ENCODE results near the gene PNCK.

PNCK gene

DNA sequence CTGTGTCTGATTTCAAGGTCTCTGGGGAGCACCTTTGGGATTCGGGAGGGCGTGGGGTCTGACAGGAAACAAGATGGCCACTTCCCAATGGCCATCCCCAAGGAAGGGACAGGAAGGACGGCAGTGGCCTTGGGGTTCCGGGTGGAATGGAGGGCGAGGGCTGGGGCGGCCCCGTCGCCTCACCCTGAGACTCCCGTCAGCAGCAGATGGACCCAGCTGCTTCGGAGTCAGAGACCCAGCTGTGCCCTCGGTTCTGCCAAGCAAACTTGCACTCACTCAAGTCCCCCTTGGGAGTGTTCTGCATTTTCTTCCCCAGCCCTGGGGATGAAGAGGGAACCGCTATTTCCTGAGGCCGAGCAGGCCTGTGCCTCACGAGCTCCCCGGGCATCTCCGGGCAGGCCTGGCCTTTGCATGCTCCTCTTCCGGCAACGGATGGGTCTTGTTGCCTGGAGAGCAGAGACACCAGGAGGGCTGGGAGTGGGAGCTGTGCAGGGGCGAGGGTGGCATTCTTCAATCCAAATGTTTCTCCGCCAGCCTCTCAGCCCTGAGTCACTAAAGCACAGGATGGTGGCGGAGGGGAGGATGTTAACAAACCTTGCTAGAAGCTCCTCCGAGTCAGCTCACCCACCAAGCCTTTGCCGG lies 33.4 kb downstream of the PNCK start:
- DNase-seq: no peak

DNA sequence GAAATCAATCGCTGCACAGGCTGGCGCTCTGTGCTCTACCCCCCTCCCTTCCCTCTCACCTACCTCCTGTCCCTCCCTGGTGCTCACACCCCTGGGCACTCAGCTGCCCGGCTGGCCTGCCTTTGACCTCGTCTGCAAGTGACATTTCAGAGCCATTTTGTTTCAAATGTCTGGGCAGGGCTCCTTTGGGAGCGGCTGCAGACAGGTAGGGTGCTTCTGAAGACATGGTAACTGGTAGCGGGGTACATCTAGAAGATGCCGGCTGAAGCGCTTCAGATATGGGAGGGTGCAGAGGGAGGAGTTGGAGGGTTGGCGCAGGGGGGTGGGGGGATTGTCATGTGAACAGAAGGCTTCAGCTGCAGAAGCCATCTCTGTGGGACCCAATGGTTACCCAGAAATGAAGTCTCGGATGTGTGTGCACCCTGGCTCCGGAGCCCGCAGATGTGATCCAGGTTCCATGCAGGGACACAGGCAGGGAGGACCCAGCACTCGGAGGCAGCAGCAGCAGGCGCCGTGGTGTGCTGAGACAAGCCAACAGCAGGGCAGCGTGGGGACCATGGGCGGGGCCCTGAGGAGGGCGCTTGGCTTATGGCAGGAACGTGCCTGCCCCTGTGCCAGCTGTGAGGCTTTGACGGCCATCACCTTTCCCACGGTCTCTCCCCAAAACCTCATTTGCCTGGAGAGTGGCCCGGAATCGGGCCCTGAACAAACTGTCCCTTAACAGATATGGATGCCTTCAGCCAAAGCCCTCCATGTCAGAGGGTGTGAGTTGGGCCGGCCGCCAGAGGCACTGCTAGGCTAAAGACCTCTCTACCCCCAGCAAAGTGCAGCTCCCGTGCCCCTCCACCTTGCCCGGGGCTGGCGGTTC lies 34.2 kb downstream of the PNCK start:
- no peak for DNase-seq

DNA sequence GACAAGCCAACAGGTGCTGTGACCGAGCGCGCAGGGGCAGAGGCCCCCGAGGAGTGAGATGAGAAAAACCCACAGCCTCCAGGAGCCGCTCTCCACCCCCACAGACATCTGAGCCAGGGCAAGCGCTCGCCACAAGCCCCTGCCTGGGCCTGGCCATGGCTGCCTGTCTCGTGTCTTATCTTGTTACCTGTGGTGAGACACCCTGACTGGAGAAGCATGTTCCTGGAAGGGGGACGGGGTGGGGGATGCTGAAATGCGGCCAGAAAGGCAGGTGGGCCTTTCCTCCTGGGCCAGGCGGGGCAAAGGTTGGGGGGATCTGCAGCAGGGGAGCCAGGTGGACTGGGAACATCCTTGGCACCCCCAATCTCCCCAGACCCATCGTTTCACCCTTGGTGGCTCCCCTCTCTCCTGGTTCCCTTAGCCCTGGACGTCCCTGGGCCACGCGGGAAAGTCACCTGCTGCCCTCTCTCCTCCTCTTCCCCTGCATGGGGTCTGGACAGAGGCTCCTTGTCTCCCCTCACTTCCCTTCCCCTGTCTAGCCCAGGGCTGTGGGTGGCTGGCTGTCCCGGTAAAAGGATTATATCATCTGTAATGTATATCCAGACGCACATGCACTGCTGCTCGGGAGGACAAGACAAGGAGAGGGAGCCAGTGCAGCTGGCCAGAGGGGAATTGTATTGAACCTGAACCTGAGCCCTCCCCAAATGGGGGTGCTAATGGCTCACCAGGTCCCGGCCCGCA lies 35.0 kb downstream of the PNCK start:
- no peak for DNase-seq

DNA sequence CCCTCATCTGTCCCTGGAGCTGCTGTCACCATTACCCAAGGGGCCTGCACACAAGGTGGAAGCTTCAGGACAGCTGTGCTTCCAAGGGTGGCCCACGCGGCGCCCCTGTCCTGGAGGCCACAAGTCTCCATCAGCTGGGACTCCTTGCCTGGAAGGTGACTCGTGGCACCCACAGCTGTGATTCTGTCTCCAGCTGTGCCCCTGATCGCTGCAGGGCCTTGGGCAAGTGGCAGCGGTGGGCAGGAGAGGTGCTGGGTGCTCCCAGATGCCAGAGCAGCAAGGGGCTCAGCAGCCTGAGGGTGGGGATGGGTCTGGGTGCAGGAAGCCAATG lies 35.6 kb downstream of the PNCK start:
- DNase-seq: no peak

DNA sequence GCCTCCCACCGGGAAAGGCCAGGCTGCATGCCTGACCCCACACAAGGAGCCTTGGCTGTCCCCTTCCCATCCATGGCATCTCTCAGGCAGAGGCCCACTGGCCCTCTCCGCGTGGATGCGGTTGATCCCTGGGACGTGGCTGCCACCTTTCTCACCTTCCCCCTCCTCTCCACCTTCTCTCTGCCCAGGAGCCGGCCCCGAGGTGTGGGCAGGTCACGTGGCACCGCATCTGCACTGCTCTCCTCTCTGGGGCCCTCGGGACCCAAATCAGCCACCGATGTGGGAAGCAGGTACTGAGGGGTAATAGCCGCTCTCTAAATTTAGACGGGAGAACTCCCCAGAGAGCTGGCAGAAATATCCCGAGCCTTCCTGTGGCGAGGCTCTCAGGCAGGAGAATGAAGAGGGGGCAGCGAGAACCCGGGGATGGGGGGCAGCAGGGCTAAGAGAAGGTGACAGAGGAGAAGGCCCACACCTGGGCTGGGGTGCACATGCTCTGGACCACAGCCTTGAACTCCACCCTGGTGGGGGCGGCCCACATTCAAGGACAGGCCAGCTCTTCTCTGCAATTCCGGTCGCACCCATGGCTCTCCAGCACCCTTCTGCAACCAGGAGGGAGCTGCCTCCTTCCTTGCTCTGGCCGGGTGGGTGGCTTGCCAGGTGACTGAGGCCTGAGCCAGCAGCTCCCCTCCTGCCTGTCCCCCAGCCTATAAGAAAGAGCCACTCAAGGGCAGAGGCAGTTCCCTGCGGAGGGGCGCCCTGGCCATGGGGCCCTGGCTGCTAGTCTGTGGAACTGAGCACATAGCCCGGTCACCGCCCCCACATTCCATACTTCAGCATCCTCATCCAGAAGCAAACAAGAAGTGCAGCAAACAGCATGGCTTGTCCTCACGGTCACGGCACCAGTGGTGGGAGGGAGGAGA lies 36.2 kb downstream of the PNCK start:
- no peak for DNase-seq

DNA sequence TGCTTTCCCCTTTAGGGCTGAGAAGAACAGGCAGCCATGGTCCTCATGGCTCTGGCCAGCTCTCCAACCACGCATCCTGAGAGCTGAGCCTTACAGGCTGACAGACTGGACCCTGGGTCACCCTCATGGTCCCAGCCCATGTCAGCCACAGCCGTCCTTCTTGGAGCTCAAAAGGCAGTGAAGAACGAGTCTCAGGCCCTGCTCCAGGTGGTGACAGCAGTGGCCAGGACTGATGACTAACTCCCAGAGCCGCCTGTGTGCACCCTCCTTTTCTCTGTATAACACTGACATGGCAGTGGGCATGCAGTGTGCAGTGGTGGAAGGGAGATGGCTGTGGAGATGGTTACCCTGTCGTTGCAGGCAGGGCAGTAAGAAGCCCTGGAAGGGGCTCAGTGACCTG lies 36.9 kb downstream of the PNCK start:
- no peak for DNase-seq

DNA sequence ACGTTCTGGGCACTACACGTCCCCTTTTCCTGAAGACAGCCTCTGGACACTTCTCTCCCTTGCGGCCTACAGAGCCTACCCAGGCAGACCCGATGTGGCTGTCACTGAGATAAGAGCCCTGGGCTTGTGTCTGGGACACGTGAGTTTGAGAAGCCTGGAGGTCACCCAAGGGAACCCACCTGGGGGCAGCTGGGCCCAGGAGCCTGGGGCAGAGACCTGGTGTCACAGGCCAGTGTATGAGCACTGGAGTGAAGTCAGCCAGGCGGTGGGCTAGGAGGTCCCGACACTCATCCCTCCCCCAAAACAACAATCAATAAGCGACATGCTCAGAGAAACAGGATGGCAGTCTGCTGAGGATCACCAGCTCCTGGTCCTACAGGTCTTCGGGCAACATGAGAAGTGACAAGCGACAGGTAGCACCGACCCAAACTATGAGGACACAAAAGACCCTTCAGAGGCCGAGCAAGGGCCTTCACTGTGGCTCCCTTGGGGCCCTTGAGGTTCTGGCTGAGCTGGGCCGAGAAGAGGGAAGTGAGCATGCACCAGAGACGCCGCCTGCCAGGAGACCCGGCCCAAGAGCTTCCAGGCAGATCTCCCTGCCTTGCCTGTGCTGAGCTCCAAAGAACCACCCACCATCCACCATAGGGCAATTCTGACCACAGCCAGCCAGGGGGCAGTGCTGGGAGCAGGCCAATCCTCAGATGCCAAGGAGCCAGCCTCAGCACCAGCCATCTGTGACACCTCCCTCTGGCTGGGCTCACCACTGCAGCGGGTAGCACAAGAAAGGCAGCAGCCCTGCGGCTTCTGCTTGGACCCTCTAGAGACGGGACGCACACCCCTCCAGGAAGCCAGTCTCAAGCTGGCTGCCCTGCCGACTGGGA lies 37.6 kb downstream of the PNCK start:
- DNase-seq: no peak

DNA sequence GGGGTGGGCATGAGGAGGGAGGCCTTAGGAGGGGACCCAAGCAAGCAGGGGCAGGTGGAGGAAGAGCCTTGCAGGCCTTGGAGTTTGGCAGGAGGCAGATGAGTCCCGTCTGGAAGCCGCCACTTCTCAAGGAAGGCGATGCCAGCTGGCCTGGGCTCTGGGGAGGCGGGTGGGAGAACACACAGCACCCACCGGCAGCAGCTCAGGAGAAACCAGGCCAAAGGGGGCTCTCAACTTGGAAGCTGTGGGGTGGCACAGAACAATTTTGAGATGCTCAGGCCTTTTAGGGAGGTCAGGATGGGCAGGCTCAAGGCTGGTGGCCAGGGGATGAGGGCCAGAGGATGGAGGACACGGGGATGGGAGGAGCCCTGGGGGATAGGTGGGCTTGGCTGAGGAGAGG lies 38.2 kb downstream of the PNCK start:
- no peak for DNase-seq

DNA sequence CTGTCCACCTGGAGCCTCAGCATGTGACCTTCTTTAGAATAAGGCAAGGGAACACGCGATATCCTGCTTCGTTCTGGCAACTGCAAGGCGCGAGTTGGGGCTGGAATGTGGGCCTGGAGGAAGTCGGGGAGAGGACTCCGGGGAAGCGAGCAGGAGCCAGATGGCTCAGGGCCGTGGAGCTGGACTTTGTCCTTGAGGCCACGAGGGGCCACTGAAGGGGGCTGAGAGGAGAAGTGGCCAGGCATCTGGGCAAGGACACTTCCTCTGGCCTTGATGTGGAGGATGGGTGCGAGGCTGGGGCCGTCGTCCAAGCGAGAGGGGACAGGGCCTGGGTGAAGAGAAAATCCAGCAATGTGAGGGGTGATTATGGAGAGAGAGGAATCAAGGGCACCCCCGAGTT lies 38.8 kb downstream of the PNCK start:
- no peak for DNase-seq

DNA sequence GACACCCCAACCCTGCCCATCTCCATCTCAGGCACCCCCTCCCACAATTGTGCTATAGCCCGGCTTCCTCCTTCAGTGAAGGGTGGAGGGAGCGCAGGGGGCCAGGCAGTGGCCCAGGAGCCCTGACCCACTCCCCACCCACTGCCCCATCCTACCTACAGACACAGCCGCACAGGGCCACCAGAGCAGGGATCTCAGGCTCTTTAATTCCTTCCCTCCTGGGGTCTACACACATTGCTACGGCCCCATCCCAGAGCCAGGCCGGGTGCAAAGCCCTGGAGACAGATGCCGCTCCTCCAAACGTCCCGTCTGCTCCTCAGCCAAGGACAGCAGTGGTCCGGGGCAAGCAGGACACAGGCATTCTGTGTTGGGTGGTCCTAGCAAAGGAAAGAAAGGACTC lies 39.4 kb downstream of the PNCK start:
- DNase-seq: no peak

DNA sequence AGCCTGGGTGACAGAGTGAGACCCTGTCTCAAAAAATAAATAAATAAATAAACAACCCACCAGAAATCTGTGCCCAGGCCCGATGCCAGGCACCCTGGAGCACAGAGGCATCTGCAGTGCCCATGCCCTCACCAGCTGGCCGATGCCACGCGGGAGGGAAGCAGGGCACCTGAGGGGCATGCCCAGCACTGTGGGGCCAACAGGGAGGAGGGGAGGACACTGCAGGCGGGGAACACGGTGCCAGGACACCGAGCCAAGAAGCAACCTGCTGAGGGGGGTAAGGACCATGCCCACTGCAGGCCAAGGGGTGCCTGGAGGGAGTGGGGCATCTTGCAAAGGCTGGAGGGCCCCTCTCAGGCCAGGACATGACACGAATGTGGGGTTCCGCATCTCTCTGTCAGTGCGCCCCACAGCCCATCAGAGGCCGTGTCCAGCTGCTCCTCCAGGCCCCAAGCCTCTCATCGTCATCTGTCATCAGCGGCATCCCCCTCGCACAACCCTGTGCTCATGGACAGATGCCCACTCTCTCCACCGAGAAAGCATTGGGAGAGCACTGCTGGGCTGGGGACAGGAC lies 39.9 kb downstream of the PNCK start:
- no peak for DNase-seq

DNA sequence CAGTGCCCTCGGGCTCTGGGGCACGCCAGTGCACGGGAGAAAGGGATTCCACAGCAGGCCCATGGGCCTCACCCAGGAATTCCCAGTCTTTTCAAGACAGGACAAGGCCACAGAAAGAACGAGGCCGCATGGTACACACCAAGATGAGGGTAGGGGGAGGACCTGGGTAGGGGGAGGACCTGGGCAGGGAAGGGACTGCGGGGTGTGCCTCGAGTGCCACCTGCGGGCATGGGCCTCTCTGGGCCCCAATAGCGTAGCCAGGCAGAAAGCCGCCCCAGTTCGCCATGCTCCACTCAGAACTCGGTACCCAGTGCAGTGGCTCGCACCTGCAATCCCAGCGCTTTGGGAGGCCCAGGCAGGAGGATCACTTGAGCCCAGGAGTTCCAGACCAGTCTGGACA lies 40.6 kb downstream of the PNCK start:
- DNase-seq: no peak

DNA sequence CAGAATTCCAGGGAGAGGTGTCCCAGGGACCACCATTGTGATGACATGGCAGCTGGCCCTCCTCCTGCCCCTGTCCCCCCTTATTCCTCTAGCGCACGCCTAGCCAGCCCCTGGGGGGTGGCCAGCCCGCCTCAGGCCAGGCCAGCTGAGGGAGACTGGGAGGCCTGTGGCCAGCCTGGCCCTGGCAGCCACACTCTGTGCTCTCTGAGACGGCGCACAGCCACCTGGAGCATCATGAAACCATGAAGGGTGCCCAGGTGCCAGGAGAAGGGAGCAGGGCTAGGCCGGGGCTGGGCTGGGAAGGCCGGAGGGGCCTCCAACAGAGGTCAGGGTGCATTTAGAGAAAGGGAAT lies 41.0 kb downstream of the PNCK start:
- DNase-seq: no peak

DNA sequence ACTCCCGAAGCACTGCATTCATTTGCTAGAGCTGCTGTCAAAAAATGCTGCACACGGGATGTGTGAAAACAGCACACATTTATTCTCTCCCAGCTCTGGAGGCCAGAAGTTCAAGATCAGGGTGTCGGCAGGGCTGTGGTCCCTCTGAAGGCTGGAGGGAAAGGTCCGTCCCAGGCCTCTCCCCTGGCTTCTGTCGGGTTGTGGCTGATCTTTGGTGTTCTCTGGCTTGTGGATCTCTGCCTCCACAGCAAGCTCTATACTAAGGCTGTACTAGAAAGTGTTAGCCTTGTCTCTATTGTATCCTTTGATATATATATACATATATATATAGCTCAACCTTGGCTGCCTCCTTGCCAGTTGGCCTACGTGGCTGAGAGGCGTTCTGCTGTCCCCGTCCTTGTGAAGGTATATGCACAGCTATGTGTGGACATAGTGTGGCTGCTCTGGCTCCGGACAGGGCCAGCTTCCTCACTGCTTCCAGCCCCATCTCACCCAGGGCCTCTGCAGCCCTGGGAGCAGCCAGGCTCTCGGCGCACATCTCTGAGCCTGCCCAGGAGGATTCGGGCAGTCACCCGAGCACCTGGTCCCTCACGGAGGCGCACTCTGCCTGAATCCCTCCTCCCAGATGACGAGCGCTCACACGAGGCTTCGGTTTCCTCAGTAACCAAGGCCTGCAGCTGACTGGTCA lies 41.6 kb downstream of the PNCK start:
- no peak for DNase-seq

DNA sequence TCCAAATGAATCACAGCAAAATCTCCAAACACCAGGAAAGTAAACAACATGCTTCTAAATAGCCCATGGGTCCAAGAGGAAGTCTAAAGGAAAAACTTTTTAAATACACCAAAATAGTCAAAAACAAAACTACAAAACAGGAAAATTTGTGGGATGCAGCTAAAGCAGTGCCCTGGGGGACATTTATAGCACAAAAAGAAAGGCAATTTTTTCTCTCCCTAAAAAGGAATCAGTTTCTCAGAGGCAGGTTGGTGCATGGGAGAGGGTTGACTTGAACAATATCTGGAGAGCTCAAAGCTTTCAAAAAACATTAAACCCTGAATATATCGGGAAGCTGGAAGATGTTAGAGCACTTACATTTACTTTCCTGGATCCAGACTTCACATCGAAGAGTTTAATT lies 42.3 kb downstream of the PNCK start:
- no peak for DNase-seq

DNA sequence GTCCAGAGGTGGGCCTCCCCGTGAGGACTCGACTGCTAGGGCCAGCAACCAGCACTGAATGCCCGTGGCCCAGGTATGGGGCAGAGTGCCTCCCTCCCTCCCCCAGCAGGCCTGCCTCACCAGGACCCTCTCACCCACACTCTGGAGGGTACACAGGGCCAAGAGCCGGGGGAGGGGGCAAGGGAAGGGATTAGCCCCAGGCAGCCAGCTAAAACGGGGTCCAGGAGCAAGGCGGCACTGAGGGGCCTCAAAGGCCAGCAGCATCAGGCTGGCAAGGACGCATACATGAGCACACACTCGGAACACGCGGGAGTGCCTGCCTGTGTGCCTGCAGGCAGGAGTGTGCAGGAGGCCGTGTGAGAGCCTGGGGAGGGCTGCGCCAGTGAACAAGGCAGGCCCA lies 44.9 kb downstream of the PNCK start:
- DNase-seq: no peak

DNA sequence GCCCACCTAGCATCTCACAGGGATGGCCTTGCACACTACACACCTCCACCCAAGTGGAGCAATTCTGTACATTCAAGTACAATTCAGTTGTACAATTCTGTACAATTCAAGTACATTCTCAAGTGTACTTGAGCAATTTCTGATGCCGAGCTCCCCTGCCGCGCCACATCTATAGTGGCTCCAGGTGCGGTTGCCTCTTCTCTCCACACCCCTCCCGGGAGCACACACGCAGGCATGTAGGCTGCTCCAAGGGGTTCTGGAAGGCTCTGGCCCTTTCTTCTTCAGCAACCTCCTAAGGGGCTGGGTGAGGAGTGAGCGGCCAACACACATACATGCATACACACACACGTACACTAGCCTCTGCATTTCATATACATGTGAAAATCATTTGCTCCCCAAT lies 45.5 kb downstream of the PNCK start:
- DNase-seq: no peak

DNA sequence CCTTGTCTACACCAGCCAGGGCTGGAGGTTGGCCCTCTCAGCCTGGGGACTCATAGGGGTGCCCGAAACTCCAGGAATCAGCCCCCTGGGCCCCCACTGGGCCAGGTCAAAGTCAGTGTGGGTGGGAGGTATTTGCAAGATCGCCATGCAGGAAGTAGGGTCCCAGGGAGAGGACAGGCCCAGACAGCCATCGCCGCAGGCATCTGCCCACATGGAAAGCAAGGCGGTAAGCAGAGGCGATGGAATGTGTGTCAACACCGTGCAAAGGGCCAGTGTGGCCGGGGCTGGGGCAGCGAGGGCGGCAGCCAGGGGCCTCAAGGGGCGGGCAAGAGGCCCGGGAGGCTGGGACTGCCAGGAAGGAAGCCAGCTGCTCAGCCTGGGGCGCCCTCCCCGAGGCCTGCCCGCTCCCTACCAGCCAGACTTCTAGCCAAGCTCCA lies 45.9 kb downstream of the PNCK start:
- no peak for DNase-seq

DNA sequence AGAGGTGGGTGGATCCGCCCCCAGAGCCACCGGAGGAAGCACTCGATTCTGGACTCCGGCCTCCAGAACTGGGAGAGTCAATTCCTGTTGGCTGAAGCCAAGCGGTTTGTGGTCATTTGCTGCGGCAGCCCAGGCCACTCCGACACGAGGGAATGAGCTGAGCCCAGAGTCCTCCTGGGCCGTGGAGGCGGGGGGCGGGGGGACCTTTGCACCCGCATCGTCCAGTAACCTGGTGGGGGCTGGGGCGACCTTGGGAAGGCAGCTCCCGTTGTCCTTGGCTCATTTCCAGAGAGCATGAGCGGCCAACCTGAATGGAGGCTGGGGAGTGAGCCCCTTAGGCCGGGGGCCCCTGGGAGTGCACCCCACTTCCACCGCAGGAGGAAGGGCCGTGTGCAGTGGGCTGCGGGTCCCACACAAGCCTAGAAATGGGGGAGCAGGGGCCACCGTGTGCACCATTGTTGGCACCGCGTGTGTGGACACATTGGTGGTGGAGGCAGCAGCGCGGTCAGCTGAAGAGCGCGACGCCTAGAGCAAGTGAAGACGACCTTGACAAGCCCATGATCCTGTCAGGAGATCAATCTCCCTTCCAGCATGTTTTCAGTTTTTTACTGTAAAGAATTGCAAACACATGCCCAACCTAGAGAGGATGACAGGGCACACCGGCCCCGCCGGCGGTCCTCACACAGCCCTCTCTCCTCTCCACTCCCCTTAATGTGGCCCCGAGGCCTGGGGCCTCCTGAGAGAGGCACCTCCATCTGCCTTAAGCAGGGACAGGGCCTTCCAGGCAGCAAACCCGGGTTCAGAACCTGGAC lies 46.5 kb downstream of the PNCK start:
- DNase-seq: no peak

DNA sequence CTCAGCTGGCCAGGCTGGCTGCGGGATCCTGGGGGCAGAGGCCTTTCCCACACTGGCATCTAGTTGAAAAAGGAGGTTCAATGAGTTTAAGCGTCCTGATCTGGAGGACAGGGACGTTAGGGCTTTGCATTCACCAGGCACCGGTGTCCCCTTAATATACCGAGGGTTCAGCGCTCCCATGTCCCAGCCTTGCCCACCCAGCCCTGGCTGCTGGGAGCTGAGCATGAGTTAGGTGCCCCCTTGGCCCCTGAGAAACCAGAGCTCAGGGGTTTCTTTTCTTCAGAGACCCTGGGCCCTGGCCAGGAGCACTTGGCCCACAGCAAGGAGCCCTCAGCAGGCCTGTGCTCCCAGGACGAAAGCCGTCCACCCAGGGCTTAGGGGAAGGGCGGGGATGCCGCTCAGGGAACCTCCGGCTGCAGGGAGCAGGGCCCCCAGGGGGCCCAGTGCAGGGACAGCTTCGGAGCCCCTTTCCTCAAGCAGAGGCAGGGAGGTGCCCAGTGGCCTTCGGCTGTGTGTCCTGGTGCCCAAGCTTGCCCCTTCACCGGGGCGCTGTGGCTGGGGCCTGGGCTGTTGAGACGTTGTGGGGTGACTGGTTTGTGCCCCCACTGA lies 47.5 kb downstream of the PNCK start:
- DNase-seq: no peak
